Occipital lobe (tissue), 2 donors: ENCODE measurements around the gene CA11. TPM values are rescaled to one million over a fixed set of nuclear protein-coding genes. Genes with fewer than 3 reads are reported as not detected.

Experiments
- DNase-seq: peaks from one replicate; lab custom pipeline; 2025; lab: John Stamatoyannopoulos, UW
- total RNA-seq: library from RNA; depleted of rRNA; stranded (reverse); fragments of >200 nt; gene quantifications from one replicate; pipeline ENCODE4 v1.2.3, GENCODE V29; 2014

CA11 gene
- total RNA-seq, 1 donor from 2014 or later = 9.8 TPM

DNA sequence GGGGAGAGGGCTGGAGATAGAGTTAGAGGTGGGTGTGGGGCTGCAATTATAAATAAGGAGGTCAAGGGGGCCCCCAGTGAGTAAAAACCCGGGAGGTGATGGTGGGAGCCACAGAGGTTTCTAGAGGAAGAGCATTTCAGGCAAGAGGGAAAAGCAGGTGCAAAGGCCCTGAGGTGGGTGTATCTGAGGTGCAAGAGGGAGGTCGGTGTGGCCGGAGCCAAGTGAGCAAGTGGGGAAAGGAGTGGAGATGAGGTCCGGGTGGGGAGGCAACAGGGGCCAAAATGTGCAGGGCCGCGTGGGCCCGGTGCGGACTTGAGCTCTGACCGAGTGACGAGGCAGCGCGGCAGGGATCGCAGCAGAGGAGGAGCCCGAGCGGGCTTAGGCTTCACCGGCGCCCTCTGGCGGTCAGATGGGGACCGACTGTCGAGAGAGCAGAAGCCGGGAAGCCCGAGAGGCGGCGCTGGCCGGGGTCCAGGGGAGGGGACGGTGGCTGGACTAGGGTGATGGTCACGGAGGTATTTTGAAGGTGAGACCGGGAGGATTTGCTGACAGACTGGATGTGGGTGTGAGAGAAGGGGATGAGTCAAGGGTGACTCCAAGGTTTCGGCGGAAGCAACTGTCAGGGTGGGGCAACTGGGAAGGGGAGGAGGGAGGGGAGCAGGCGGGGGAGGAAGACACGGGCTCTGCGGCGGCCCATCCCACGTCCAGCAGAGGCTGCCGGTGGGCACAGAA, 57.2 kb downstream of the CA11 start:
- peak; percentile 77 for DNase-seq

Other genes starting within 250 kb of the CA11 start
- 9.7 TPM for gene GRWD1, start 200.2 kb downstream of the CA11 start, total RNA-seq
- gene KCNJ14, start 190.6 kb downstream of the CA11 start, total RNA-seq = 0.47 TPM
- 71.0 TPM for gene CYTH2, start 176.8 kb downstream of the CA11 start, total RNA-seq
- 9.5 TPM for gene LMTK3, start 134.4 kb downstream of the CA11 start, total RNA-seq
- gene SULT2B1, start 94.0 kb downstream of the CA11 start, total RNA-seq = not detected
- gene SPACA4, start 39.4 kb downstream of the CA11 start, total RNA-seq = not detected
- gene FAM83E, start 31.1 kb downstream of the CA11 start, total RNA-seq = 0.47 TPM
- 1,447 TPM for gene RPL18, start 27.0 kb downstream of the CA11 start, total RNA-seq
- gene SPHK2, start 26.7 kb downstream of the CA11 start, total RNA-seq = 7.2 TPM
- 4.8 TPM for gene DBP, start 8.8 kb downstream of the CA11 start, total RNA-seq
- gene NTN5, start 26.8 kb upstream of the CA11 start, total RNA-seq = not detected
- not detected for gene FUT2, start 49.8 kb upstream of the CA11 start, total RNA-seq
- 0.62 TPM for gene MAMSTR, start 73.5 kb upstream of the CA11 start, total RNA-seq
- gene RASIP1, start 94.4 kb upstream of the CA11 start, total RNA-seq = 3.3 TPM
- 0.16 TPM for gene IZUMO1, start 100.7 kb upstream of the CA11 start, total RNA-seq
- 0.47 TPM for gene FUT1, start 106.5 kb upstream of the CA11 start, total RNA-seq
- not detected for gene FGF21, start 109.3 kb upstream of the CA11 start, total RNA-seq
- 12.5 TPM for gene BCAT2, start 164.8 kb upstream of the CA11 start, total RNA-seq
- 2.5 TPM for gene HSD17B14, start 190.3 kb upstream of the CA11 start, total RNA-seq
- 0.31 TPM for gene PLEKHA4, start 222.4 kb upstream of the CA11 start, total RNA-seq
- gene PPP1R15A, start 226.2 kb upstream of the CA11 start, total RNA-seq = 24.6 TPM